Heart left ventricle (tissue), 16 donors: ENCODE results near the gene SNRPA1. TPM values are rescaled to one million over a fixed set of nuclear protein-coding genes. Genes with fewer than 3 reads are reported as not detected.

Source experiments
- ATAC-seq, 4 donors: fragments of 200-7000 bp; cut with Tn5 transposase; one replicate each; pipeline ENCODE4 v1.9.1; 2020 to 2022; ENCODE audit warnings: moderate library complexity in 4 of 4, mild to moderate bottlenecking in 3 of 4, moderate number of reproducible peaks in 1 of 4
- DNase-seq, 5 donors: peaks; one replicate each; pipeline ENCODE4 v3.0.0-alpha.2; 2020
- H3K27ac ChIP-seq, 12 donors: fragments of 200-600 bp; sonication (generic) in 4 of 12; one replicate each; pipeline versions ENCODE4 v1.5.0 to v1.8.0; 2016 to 2022; ENCODE audit warnings: mild to moderate bottlenecking in 2 of 12
- H3K27me3 ChIP-seq, 9 donors: fragments of 200-600 bp; sonication (generic) in 2 of 9; one replicate each; pipeline versions ENCODE4 v1.5.1 to v1.8.0; 2016 to 2022; ENCODE audit warnings: mild to moderate bottlenecking in 3 of 9
- H3K36me3 ChIP-seq, 9 donors: fragments of 200-600 bp; sonication (generic) in 2 of 9; one replicate each; pipeline versions ENCODE4 v1.5.0 to v1.8.0; 2018 to 2022; ENCODE audit warnings: mild to moderate bottlenecking in 2 of 9
- H3K4me1 ChIP-seq, 12 donors: fragments of 200-600 bp; sonication (generic) in 4 of 12; one replicate each; pipeline versions ENCODE4 v1.5.0 to v1.8.0; 2016 to 2022; ENCODE audit warnings: mild to moderate bottlenecking in 3 of 12
- H3K4me3 ChIP-seq, 12 donors: fragments of 200-600 bp; sonication (generic) in 4 of 12; one replicate each; pipeline versions ENCODE4 v1.5.0 to v1.8.0; 2017 to 2022; ENCODE audit warnings: mild to moderate bottlenecking in 9 of 12, moderate library complexity in 4 of 12
- H3K9me3 ChIP-seq, 12 donors: fragments of 200-600 bp; sonication (generic) in 4 of 12; one replicate each; pipeline versions ENCODE4 v1.5.0 to v1.8.0; 2016 to 2022; ENCODE audit warnings: mild to moderate bottlenecking in 1 of 12
- POLR2A ChIP-seq, 2 donors: fragments of 450-650 bp; IDR thresholded peaks; one replicate each; pipeline ENCODE4 v1.6.1; 2017; ENCODE audit warnings: antibody characterized with exemption in 2 of 2, mild to moderate bottlenecking in 2 of 2, moderate library complexity in 2 of 2
- WGBS, 4 donors: extraction: QIAGEN DNeasy Blood & Tissue Kit in 2 of 4; methylation state at CpG; one replicate each; pipeline versions ENCODE4 v1.1.5 to v1.1.7; 2013 to 2018; 5-methylcytosine and 5-hydroxymethylcytosine counted together
- intact Hi-C, 10 donors: fragments of 100-400 bp; cut with DNase I; formaldehyde crosslinking; loops; one replicate each; pipeline versions ENCODE4 v1.11.1 to v1.14.2; 2022
- polyA plus RNA-seq, 2 donors: library from polyadenylated mRNA; stranded (reverse); fragments of 200-250 nt; gene quantifications; one replicate each; pipeline ENCODE4 v1.2.3, GENCODE V29; 2013
- total RNA-seq, 9 donors: library from RNA; depleted of rRNA in 2 of 9; stranded (reverse); fragments of >200 nt in 2 of 9; fragmentation: NEBNext Ultra II Directional in 3 of 9; extraction: Animal tissue kit (Norgen Biotek cat#: 25700) in 3 of 9; gene quantifications; one replicate each; pipeline versions ENCODE4 v1.1.0 to v1.2.4, GENCODE V29; 2016 to 2023
- TF ChIP-seq, protein P1 (sequence below), 12 donors: fragments of 200-600 bp; sonication (generic) in 4 of 12; IDR thresholded peaks; one replicate each; pipeline versions ENCODE4 v1.5.0 to v1.8.0; 2018 to 2022; ENCODE audit warnings: antibody characterized with exemption in 12 of 12, mild to moderate bottlenecking in 5 of 12
- donor health status: ischemic (EF 13 %, LVEDD 7.1; RV severe dilation, severe dysfunction).
- donor health status: healthy with polysubstance abuse.
- donor health status: DM: no; HTN: yes; CAD: no.
- donor health status: DM: no; HTN: no; CAD: no.
- donor health status: ischemic (EF 25% LVEDD 6.9; RV normal size, moderate dysfunction).
- donor health status: ischemic (EF 25% LVEDD 5.7; RV mildly dilated, moderate dysfunction).
- donor health status: healthy.
- donor health status: DM: yes; HTN: yes; CAD: no.
- donor health status: ischemic (EF 35%, LVEDD 5.7; RV mildly dilated, moderate dysfunction).
- donor health status: nonischemic (EF 11% LVEDD 7.7; RV severe dilation, severe dysfunction).
- donor health status: DM: yes; HTN: yes; CAD: no.
- donor health status: PGD.
- donor health status: ischemic (EF 29% LVEDD 5.4; RV normal size, mild dysfunction).
- donor health status: nonischemic (EF 23%, LVEDD 6.1; RV moderate dilation, normal function).

The SNRPA1 gene
- total and polyA plus RNA-seq, 11 donors, result 17.6 to 57.8 (median 30.2) TPM

DNA sequence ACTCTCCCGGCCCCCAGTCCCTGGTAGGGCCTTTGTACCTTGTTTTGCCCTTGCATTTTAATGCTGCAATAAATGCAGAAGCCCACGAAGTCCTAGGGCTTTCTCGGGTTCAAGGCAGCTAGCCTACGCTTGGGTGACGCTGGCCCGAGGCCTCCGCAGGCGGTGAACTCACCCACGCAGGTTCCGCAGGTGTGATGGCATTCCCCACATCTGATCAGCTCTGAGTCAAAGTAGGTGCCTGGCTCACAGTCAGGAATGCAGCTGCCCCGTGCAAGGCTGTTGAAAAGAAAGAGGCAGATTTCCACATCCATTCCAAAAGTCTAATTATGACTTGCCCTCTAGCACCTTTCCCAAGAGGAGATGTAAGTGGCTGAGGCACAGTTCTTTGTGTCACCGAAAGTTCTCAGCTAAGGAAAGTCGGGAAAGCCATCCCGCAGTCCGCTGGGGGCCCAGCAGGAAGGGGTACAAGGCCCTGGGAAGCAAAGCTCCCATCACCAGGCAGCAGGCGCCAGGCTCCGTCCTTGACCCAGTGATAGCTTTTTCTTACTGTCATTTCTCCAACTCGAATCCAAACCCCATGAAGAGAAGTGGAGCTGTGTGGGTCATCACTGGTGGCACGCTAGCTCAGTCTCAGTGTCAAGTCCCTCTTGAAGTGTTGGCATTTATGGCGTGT, 23.2 kb upstream of the SNRPA1 start:
- no peak for DNase-seq
- H3K4me3 ChIP-seq, result no peak overlapping the region
- ATAC-seq, result no peak
- peaks cover 0 to 23% (median 0%) of the 10 kb centered on the region in 9 donors for H3K36me3 ChIP-seq
- 90 to 91% (median 91%) methylated on average over 20 of the region's 20 CpGs for WGBS, 4 donors
- no peak for TF ChIP-seq POLR2A (IDR thresholded peaks at IDR 0.05)
- TF ChIP-seq, protein P1, sequence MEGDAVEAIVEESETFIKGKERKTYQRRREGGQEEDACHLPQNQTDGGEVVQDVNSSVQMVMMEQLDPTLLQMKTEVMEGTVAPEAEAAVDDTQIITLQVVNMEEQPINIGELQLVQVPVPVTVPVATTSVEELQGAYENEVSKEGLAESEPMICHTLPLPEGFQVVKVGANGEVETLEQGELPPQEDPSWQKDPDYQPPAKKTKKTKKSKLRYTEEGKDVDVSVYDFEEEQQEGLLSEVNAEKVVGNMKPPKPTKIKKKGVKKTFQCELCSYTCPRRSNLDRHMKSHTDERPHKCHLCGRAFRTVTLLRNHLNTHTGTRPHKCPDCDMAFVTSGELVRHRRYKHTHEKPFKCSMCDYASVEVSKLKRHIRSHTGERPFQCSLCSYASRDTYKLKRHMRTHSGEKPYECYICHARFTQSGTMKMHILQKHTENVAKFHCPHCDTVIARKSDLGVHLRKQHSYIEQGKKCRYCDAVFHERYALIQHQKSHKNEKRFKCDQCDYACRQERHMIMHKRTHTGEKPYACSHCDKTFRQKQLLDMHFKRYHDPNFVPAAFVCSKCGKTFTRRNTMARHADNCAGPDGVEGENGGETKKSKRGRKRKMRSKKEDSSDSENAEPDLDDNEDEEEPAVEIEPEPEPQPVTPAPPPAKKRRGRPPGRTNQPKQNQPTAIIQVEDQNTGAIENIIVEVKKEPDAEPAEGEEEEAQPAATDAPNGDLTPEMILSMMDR (IDR thresholded peaks at IDR 0.05), result no peak
- no peak overlapping the region for H3K27ac ChIP-seq
- H3K4me1 ChIP-seq, result peaks cover 0 to 11% (median 0%) of the 10 kb centered on the region in 12 donors
- intact Hi-C loops, result loop anchor here in 1 of 10 donors (10.0 kb wide), 1 partner anchor 107 kb away; no protein-coding TSS in a partner anchor
- peaks cover 0 to 5% (median 0%) of the 10 kb centered on the region in 9 donors for H3K27me3 ChIP-seq
- no peaks in the 10 kb centered on the region for H3K9me3 ChIP-seq

DNA sequence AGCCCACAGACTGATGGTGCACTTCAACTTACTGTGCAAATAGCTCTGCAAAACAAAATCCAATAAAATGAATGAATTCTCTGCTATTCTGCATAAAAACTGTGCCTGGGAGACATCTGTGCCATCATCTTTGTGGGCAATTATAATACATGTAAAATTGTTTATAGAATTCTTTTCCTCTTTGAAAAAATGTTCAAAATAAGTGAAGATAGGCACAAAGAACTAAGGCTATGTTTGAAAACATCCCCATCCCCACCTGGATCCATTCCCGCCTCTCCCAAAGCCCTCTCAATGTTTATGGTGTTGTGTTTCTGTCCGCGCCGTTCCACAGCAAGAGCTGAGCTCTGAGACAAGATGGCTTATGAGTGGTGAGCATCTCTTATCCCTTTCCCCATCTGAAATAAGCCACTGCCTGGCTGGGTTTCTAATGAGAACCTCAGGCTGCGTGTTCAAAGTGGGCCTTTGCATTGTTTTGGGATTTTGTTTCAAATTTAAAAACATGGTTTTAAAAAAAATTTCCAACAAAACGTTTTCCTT, 22.4 kb upstream of the SNRPA1 start:
- Histone ChIP-seq H3K4me3 (no peak overlapping the region), H3K27ac (no peak overlapping the region), H3K4me1 (peaks cover 0 to 11% (median 0%) of the 10 kb centered on the region in 12 donors), H3K36me3 (peaks cover 0 to 20% (median 0%) of the 10 kb centered on the region in 9 donors), H3K27me3 (peaks cover 0 to under 1% (median 0%) of the 10 kb centered on the region in 9 donors), H3K9me3 (no peaks in the 10 kb centered on the region)
- ATAC-seq (no peak), DNase-seq (no peak)
- intact Hi-C loops, result loop anchor here in 1 of 10 donors (10.0 kb wide), 1 partner anchor 107 kb away; no protein-coding TSS in a partner anchor
- WGBS, 4 donors, result 87 to 94% (median 91%) methylated on average over 6 of the region's 6 CpGs
- no peak for TF ChIP-seq POLR2A (IDR thresholded peaks at IDR 0.05)
- TF ChIP-seq, protein P1 (IDR thresholded peaks at IDR 0.05), result no peak

DNA sequence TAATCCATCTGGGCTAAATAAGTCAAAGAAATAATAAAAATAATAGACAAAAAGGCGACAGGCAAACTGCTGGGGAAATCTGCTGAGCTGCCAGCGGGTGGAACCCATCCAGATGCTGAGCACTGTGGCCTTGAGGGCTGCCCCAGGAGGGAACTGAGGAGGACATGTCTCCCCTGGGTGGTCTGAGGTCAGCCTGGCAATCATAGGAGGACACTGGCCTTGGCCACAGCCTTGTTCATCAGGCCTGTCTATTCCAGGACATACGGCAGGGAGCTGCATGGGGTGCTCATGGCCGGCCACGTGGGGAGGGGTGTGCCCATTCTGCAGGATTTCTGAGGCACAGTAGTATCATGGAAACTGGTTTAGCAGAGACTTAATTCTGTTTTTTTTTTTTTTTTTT, 21.5 kb upstream of the SNRPA1 start:
- intact Hi-C loops, result loop anchor here in 1 of 10 donors (10.0 kb wide), 1 partner anchor 108 kb away; no protein-coding TSS in a partner anchor
- Histone ChIP-seq H3K36me3 (peaks cover 0 to 16% (median 0%) of the 10 kb centered on the region in 9 donors), H3K9me3 (no peaks in the 10 kb centered on the region), H3K27me3 (no peaks in the 10 kb centered on the region), H3K4me1 (peaks cover 0 to 11% (median 0%) of the 10 kb centered on the region in 12 donors), H3K4me3 (no peak overlapping the region), H3K27ac (no peak overlapping the region)
- 81 to 95% (median 84%) methylated on average over 5 of the region's 5 CpGs for WGBS, 4 donors
- no peak for ATAC-seq
- TF ChIP-seq, protein P1 (IDR thresholded peaks at IDR 0.05), result no peak
- TF ChIP-seq POLR2A (IDR thresholded peaks at IDR 0.05), result no peak
- DNase-seq, result no peak

DNA sequence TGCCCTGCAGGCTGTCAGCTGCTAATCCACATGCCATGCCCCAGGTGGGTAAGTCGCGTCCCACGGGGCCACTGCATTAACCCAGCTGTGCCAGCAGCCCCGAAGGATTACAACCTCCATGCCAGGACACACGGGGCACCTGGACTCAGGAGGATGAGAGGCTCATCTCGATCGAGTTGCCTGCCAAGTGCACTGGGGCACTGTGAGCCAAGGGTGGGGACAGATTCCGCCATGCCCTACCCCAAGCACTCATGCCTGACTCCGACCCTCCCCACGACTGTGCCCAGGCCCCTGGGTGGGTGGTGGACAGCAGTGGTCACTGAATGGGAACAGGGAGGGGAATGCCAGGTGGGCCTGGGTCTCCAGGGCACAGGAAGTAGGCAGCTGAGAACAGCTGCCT, 20.7 kb upstream of the SNRPA1 start:
- H3K9me3 ChIP-seq, result no peaks in the 10 kb centered on the region
- intact Hi-C loops, result loop anchor here in 1 of 10 donors (10.0 kb wide), 1 partner anchor 109 kb away; no protein-coding TSS in a partner anchor
- peaks cover 0 to 14% (median 0%) of the 10 kb centered on the region in 9 donors for H3K36me3 ChIP-seq
- peaks cover 0 to 7% (median 0%) of the 10 kb centered on the region in 12 donors for H3K4me1 ChIP-seq
- no peak overlapping the region for H3K27ac ChIP-seq
- ATAC-seq (no peak), DNase-seq (no peak)
- TF ChIP-seq POLR2A (IDR thresholded peaks at IDR 0.05), result no peak
- TF ChIP-seq, protein P1 (IDR thresholded peaks at IDR 0.05), result no peak
- no peaks in the 10 kb centered on the region for H3K27me3 ChIP-seq
- 89 to 95% (median 90%) methylated on average over 9 to 10 of the region's 10 CpGs for WGBS, 4 donors
- H3K4me3 ChIP-seq, result no peak overlapping the region
